Measurements from ENCODE around the gene SNRNP200. TPM values are rescaled to one million over a fixed set of nuclear protein-coding genes. Genes with fewer than 3 reads are reported as not detected.

SNRNP200 gene
- total RNA-seq, 1 experiment from 2014 or later, result 30.2 TPM

Other genes starting within 250 kb of the SNRNP200 start
- 0.10 TPM in 1 of 2 replicates, not detected in the other for gene ADRA2B, start 189.0 kb downstream of the SNRNP200 start, total RNA-seq (2014; rRNA removed; shearing (Covaris generic))
- not detected in 2 replicates for gene ASTL, start 167.0 kb downstream of the SNRNP200 start, total RNA-seq (2014; rRNA removed; shearing (Covaris generic))
- gene DUSP2, start 160.1 kb downstream of the SNRNP200 start, total RNA-seq (2014; rRNA removed; shearing (Covaris generic)), result 16.4 and 17.7 TPM in 2 replicates
- 169 and 170 TPM in 2 replicates for gene STARD7, start 96.7 kb downstream of the SNRNP200 start, total RNA-seq (2014; rRNA removed; shearing (Covaris generic))
- 15.5 and 20.9 TPM in 2 replicates for gene TMEM127, start 39.5 kb downstream of the SNRNP200 start, total RNA-seq (2014; rRNA removed; shearing (Covaris generic))
- 79.3 and 96.1 TPM in 2 replicates for gene CIAO1, start 39.3 kb downstream of the SNRNP200 start, total RNA-seq (2014; rRNA removed; shearing (Covaris generic))
- gene ITPRIPL1, start 19.8 kb upstream of the SNRNP200 start, total RNA-seq (2014; rRNA removed; shearing (Covaris generic)), result not detected in 2 replicates
- 38.9 and 52.8 TPM in 2 replicates for gene NCAPH, start 30.2 kb upstream of the SNRNP200 start, total RNA-seq (2014; rRNA removed; shearing (Covaris generic))
- gene NEURL3, start 199.8 kb upstream of the SNRNP200 start, total RNA-seq (2014; rRNA removed; shearing (Covaris generic)), result not detected in 2 replicates
- gene ARID5A, start 231.2 kb upstream of the SNRNP200 start, total RNA-seq (2014; rRNA removed; shearing (Covaris generic)), result 4.8 and 9.8 TPM in 2 replicates

Data from H4 (cell line).